ENCODE results near the gene EFTUD2.

DNA sequence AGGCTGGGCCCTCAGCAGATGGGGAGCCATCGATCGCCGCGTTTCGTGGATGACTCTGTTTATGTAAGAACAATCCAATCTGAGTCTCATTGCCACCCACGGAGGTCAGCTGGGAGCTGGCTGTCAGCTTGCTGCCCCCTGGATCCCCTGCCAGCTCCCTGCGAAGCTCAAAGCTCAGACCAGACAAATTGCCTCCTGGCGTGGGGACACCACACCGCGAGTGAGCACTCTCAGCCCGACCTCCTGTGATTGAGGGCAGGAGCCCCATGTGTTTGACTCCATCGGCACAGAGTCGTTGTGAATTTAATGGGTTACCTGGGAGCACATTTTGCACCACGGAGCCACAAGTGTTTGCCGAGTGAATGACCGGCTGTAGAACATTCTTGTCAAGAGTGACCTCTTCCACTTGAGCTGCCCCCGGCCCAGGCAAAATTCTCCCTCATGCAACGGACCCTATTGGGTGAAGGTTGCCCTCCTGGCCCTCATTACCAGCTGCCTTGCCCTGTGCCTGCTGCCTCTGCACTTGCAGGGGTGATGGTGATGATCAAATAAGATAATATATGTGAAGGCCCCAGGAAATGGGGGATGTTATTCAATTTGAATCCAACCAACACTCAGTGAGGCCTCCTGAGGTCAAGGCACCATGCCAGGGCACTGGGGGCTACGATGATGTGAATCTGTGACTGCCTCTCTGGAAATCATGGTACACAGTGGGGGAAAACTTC lies 23.7 kb upstream of the EFTUD2 start:
- TF ChIP-seq, protein P1, sequence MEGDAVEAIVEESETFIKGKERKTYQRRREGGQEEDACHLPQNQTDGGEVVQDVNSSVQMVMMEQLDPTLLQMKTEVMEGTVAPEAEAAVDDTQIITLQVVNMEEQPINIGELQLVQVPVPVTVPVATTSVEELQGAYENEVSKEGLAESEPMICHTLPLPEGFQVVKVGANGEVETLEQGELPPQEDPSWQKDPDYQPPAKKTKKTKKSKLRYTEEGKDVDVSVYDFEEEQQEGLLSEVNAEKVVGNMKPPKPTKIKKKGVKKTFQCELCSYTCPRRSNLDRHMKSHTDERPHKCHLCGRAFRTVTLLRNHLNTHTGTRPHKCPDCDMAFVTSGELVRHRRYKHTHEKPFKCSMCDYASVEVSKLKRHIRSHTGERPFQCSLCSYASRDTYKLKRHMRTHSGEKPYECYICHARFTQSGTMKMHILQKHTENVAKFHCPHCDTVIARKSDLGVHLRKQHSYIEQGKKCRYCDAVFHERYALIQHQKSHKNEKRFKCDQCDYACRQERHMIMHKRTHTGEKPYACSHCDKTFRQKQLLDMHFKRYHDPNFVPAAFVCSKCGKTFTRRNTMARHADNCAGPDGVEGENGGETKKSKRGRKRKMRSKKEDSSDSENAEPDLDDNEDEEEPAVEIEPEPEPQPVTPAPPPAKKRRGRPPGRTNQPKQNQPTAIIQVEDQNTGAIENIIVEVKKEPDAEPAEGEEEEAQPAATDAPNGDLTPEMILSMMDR (IDR thresholded peaks at IDR 0.05) = no peak
- no peak for TF ChIP-seq ZFX (IDR thresholded peaks at IDR 0.05; ENCODE audit: borderline replicate concordance)

All from 22Rv1 (cell line).